Measurements from ENCODE around the gene RPL18A. TPM values are rescaled to one million over a fixed set of nuclear protein-coding genes. Genes with fewer than 3 reads are reported as not detected.

RPL18A gene
- total RNA-seq, 1 donor from 2014 or later: 975 TPM

DNA sequence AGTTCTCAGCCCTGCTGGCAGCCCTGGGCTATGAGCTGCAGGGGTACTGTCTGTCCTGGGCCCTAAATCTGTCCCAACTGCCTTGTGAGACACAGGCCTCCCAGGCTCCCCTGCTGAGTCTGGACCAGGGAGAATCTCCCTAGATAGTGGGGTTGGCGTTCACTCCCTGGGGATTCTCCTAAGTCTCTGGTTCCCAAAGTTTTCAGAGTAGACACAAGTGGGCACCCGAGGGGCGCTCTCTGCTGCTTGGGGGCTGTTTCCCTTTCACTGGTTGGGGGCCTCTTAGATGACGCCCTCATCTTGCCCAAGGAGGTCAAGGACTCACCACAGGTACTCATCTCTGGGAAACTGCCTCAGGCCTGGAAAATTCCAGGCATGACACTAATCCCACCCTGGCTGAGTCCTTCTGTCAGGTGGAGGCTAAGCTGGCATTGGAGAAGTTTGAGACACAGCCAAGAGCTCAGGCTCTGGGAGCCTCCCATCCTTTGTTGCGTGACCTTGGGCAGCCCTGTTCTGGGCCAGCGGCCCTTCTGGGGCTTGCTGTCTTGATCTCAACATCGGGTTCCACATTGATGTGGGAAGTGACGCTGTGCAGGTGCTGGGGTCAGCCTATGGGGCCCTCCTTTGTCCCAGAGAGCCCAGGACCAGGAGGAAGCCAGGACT, 3.9 kb downstream of the RPL18A start:
- Histone ChIP-seq H3K79me2 (ENCODE audit: low read depth) (peaks cover 32% of the 10 kb centered on the region), H3K4me3 (no peak overlapping the region), H3K27me3 (peaks cover 4% of the 10 kb centered on the region), H3K4me1 (peaks cover 7% of the 10 kb centered on the region), H3K9me3 (ENCODE audit: low read depth) (no peaks in the 10 kb centered on the region), H3K9ac (no peak overlapping the region), H3K4me2 (no peak overlapping the region), H3F3A (ENCODE audit: low read depth) (peaks cover 61% of the 10 kb centered on the region), H2AFZ (replicated peaks) (no peak overlapping the region), H4K20me1 (ENCODE audit: low read depth) (peaks cover 52% of the 10 kb centered on the region), H3K36me3 (peaks cover 4% of the 10 kb centered on the region), H3K27ac (no peak overlapping the region)
- peaks cover 25% of the 10 kb centered on the region for H3K4me1 Mint-ChIP-seq
- no peak overlapping the region for H3K4me3 Mint-ChIP-seq
- no peak for DNase-seq (ENCODE audit: low spot score)
- TF ChIP-seq EZH2phosphoT487 (IDR thresholded peaks at IDR 0.05) (no peak), EZH2 (IDR thresholded peaks at IDR 0.05) (no peak), CTCF (IDR thresholded peaks at IDR 0.05) (no peak)
- H3K27me3 Mint-ChIP-seq (ENCODE audit: insufficient read depth, low read depth): peaks cover 16% of the 10 kb centered on the region
- H3K9me3 Mint-ChIP-seq: no peaks in the 10 kb centered on the region
- H3K36me3 Mint-ChIP-seq: peaks cover 32% of the 10 kb centered on the region
- no peak overlapping the region for H3K27ac Mint-ChIP-seq

DNA sequence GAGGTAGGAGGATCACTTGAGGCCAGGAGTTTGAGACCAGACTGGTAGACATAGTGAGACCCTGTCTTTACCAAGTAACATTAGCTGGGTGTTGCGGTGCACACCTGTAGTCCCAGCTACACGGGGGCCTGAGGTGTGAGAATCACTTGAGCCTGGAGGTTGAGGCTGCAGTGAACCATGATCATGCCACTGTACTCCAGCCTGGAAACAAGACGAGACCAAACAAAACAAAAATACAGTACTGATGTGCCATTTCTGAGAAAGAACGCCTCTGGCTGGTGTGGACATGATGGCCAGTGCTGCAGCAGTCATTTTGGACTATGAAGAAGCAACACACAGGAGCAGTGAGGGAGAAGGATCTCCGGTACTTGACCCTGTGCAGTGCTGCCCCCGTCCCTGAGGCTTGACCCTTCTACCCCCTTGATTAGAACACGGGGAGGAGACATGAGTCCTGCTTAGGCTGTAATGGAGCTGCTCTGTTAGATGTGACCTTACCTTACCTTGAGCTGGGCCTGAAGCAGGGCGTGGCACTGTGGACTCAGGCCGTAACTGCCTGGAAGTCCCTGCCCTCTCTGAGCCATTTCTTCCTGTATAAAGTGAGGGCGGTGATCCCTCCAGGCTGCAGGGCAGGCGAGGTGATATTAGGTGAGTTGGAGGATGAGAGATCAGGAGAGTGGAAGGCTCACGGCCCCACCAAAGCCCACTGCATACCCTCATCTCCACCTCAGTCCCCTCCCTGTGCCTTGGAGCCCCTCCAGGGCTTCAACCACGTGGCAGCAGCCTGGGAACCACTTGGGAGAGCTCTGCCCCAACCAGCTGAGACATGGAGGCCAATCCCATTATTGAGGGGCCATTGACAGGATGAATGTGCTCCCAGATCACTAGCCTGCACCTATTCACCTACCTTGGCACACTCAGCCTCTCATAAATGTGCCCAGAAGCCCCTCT, 5.9 kb downstream of the RPL18A start:
- H3K27me3 Mint-ChIP-seq (ENCODE audit: insufficient read depth, low read depth): peaks cover 15% of the 10 kb centered on the region
- Histone ChIP-seq H3K9me3 (ENCODE audit: low read depth) (no peaks in the 10 kb centered on the region), H3K4me3 (no peak overlapping the region), H3K36me3 (peaks cover 4% of the 10 kb centered on the region), H3K4me2 (no peak overlapping the region), H3K27me3 (peaks cover 24% of the 10 kb centered on the region), H3F3A (ENCODE audit: low read depth) (peaks cover 58% of the 10 kb centered on the region), H4K20me1 (ENCODE audit: low read depth) (peaks cover 43% of the 10 kb centered on the region), H3K4me1 (peaks cover 7% of the 10 kb centered on the region), H3K27ac (peak overlapping the region; percentile 13), H3K79me2 (ENCODE audit: low read depth) (peaks cover 22% of the 10 kb centered on the region), H2AFZ (replicated peaks) (no peak overlapping the region), H3K9ac (no peak overlapping the region)
- no peak for TF ChIP-seq CTCF (IDR thresholded peaks at IDR 0.05)
- no peak for TF ChIP-seq EZH2phosphoT487 (IDR thresholded peaks at IDR 0.05)
- no peak for TF ChIP-seq EZH2 (IDR thresholded peaks at IDR 0.05)
- H3K4me1 Mint-ChIP-seq: peaks cover 11% of the 10 kb centered on the region
- DNase-seq (ENCODE audit: low spot score): no peak
- H3K4me3 Mint-ChIP-seq: no peak overlapping the region
- no peaks in the 10 kb centered on the region for H3K9me3 Mint-ChIP-seq
- H3K27ac Mint-ChIP-seq: no peak overlapping the region
- peaks cover 27% of the 10 kb centered on the region for H3K36me3 Mint-ChIP-seq

- TF ChIP-seq CTCF (IDR thresholded peaks at IDR 0.05) (no peak), EZH2 (IDR thresholded peaks at IDR 0.05) (no peak)
- Mint-ChIP-seq H3K4me3 (no peak overlapping the region), H3K36me3 (peaks cover 20% of the 10 kb centered on the region), H3K27ac (no peak overlapping the region), H3K4me1 (peaks cover 3% of the 10 kb centered on the region), H3K27me3 (ENCODE audit: insufficient read depth, low read depth) (peaks cover 14% of the 10 kb centered on the region), H3K9me3 (no peaks in the 10 kb centered on the region)
- no peaks in the 10 kb centered on the region for H3K4me1 ChIP-seq
- peaks cover 32% of the 10 kb centered on the region for H3K27me3 ChIP-seq
- H2AFZ ChIP-seq (replicated peaks): no peak overlapping the region
- H3F3A ChIP-seq (ENCODE audit: low read depth): peaks cover 50% of the 10 kb centered on the region
- H3K36me3 ChIP-seq: no peaks in the 10 kb centered on the region
- no peak overlapping the region for H3K9ac ChIP-seq
- H3K4me2 ChIP-seq: no peak overlapping the region
- no peak for DNase-seq (ENCODE audit: low spot score)
- H4K20me1 ChIP-seq (ENCODE audit: low read depth): peaks cover 35% of the 10 kb centered on the region
- no peaks in the 10 kb centered on the region for H3K9me3 ChIP-seq (ENCODE audit: low read depth)
- H3K4me3 ChIP-seq: no peak overlapping the region
- H3K27ac ChIP-seq: no peak overlapping the region
- H3K79me2 ChIP-seq (ENCODE audit: low read depth): peaks cover 14% of the 10 kb centered on the region
These were observed 6.7 kb downstream of the RPL18A start for GRCh38 chr19:17866312-17866963.

Measured in neural progenitor cell (in vitro differentiated cells).